ENCODE data around the gene DZANK1.
"Not testable (repeated sequence)": the region's sequence is repeated elsewhere in the genome, so short reads cannot be mapped to it uniquely, and the experiment has no call there.

Gene DZANK1

DNA sequence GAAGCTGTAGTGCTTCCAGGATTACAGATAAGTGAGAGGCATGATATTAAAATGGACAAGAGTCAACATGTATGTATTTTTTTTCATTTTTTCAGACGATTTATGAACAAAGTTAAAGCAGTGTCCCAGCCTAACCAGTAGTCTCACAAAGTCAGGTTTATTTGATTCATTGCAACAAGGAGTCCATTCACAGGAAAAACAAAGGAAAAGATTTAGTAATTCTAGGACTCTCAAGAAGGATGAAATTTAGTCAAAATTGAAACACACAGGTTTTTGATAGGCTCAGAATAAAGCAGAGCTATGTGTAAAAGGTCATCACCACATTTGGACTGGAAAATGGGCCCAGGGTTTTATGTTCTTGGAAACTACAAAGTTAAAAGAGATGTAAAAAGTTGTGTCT, 94.5 kb downstream of the DZANK1 start:
- DNase-seq = no peak

DNA sequence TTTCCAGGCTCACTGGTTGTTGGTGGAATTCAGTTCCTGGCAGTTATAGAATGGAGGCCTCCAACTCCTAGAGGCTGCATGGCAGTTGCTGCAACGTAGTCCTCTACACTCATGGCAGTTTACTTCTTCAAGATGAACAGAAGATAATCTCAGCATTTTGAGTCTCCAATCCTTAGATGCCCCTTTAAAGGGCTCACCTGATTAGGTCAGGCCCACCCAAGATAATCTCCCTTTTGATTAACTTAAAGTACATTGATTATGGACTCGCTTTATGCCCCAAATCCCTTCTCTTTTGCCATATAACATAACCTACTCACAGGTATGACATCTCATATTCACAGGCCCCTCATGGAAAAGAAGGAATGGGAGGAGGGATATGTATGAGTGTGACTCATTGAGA, 102.1 kb downstream of the DZANK1 start:
- DNase-seq = no peak

DNA sequence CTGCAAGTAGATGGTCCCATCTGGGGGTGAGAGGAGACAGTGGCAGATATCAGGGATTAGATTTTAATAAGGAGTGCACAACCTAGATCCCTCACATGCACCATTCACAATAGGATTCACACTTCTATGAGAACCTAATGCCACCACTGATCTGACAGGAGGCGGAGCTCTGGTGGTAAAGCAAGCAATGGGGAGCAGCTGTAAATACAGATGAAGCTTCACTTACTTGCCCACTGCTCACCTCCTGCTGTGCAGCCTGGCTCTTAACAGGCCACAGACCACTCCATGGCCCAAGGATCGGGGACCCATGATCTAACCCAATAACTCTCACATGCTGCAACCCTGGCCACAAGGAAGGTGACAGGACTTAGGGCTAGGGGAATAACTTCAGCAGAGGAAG, 103.1 kb downstream of the DZANK1 start:
- DNase-seq = no peak

DNA sequence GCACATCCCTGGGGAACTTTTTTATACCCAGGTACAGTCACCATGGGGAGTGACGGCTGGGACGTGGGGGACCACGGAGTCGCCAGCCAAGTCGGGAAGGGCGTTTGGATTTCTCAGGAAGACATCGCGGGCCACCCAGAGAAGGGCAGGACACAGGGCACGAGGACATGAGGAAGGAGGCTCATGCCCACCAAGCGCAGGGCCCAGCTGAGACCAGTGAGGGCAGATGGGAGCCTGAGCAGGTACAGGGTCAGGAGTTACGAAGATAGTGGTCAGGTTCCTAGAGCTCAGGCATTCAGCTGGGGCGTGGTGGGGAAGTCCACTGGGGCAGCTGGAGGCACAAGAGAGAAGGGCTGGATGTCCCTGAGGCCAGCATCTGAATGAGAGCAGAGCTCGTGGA, 103.9 kb downstream of the DZANK1 start:
- no peak for DNase-seq

DNA sequence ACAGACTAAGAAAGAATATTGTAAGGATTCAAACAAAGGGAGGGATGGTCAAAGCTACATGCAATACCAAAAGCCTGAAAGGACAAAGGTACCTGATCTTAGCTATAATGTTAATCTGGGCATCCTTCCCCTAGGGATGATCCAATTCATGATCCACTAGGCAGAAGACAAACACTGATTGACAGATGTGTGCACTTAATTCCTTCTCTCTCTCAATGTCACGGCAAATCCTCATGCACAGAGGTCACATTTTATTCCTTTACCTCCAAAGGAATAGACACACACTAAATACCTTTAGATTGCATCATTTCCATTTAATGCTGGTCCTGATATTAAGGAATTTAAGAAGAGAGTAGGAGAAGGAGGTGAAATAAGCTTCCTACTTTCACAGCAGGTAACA, 105.2 kb downstream of the DZANK1 start:
- DNase-seq = no peak

DNA sequence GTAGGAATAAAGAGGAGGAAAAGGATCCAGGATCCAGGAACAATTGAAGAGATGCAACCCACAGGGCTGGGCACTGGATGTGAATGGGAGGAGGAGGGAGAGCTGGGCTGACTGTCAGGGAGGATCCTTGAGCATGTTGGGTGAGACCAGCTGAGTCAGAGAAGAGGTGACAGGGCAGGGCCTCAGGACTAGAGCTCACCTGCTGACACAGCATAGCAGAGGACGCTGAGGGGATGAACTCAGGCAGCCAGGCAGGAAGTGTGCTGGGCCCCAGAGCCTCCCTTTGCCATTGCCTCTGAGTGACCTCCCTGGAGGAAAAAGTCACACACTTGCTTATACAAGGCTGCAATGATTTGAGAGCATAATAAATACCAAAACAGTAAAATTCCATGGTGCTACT, 106.2 kb downstream of the DZANK1 start:
- DNase-seq = no peak

DNA sequence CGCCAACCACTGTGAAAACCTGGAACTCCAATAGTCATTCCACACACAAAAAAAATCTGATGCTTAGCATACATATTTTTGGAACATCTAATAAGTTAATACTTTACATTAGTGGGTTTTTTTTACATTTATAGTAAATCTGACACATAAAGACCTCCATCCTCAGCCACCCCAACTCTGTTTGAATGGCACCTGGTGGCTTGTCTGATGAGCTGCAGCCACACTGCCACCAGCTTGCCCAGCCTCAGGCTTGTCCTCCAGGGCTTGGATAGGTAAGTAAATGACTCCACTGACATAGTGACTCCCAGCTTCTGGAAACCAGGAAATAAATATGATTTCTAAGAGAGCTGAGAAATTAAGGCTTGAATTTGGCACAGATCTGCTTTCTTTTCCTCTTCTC, 107.0 kb downstream of the DZANK1 start:
- no peak for DNase-seq

DNA sequence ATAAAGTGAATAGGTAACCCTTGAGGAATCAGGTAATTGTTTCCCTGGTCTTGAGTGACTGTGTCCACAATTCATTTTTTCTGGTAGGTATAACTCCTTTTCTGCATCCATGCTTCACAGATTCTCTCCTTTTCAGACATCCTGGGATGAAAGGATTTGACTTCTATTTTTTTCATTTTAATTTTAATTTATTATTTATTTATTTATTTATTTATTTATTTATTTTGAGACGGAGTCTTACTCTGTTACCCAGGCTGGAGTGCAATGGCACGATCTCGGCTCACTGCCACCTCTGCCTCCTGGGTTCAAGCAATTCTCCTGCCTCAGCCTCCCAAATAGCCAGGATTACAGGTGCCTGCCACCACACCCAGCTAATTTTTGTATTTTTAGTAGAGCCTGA, 117.1 kb downstream of the DZANK1 start:
- DNase-seq = not testable (repeated sequence)

Data from SHP77 treated with DMSO at 0.1 percent for 48 hours (cell line).